Pancreas (tissue), 10 donors: ENCODE data around the gene CKAP2L. TPM values are rescaled to one million over a fixed set of nuclear protein-coding genes. Genes with fewer than 3 reads are reported as not detected.

Experiments used
- ATAC-seq, 4 donors: fragments of 200-7000 bp; cut with Tn5 transposase; one replicate each; pipeline versions ENCODE4 v1.8.0 to v1.9.1; 2020; ENCODE audit warnings: mild to moderate bottlenecking in 4 of 4, moderate library complexity in 4 of 4
- DNase-seq, 6 donors: peaks; one replicate each; pipeline ENCODE4 v3.0.0-alpha.2; 2020
- FAIRE-seq: peaks from 2 replicates; lab custom pipeline; 2012; peaks lifted over from hg19 to GRCh38; lab: Jason Lieb, UNC
- H3K27ac ChIP-seq, 4 donors: fragments of 200-600 bp; sonication (generic); 1 replicate in 3 of 4; 2 replicates in 1 of 4; pipeline versions ENCODE4 v1.5.0 to v1.8.0; 2020
- H3K27me3 ChIP-seq, 4 donors: fragments of 200-600 bp; one replicate each; pipeline ENCODE4 v1.8.0; 2021
- H3K36me3 ChIP-seq, 3 donors: fragments of 200-600 bp; sonication (generic) in 1 of 3; one replicate each; pipeline versions ENCODE4 v1.5.0 to v1.8.0; 2020 to 2021
- H3K4me1 ChIP-seq, 3 donors: fragments of 200-600 bp; one replicate each; pipeline ENCODE4 v1.8.0; 2021
- H3K4me3 ChIP-seq, 4 donors: fragments of 200-600 bp; sonication (generic) in 2 of 4; one replicate each; pipeline versions ENCODE4 v1.5.0 to v1.8.0; 2020 to 2021
- H3K9me3 ChIP-seq, 4 donors: fragments of 200-600 bp; one replicate each; pipeline ENCODE4 v1.8.0; 2021
- CTCF ChIP-seq, 4 donors: fragments of 200-600 bp; sonication (generic) in 3 of 4; IDR thresholded peaks; one replicate each; pipeline versions ENCODE4 v1.5.0 to v1.8.0; 2021; ENCODE audit warnings: antibody characterized with exemption in 4 of 4
- WGBS, 2 donors: extraction: QIAGEN DNeasy Blood & Tissue Kit; methylation state at CpG; one replicate each; pipeline ENCODE4 v1.1.7; 2013; 5-methylcytosine and 5-hydroxymethylcytosine counted together
- intact Hi-C, 3 donors: fragments of 100-400 bp; cut with DNase I; formaldehyde crosslinking; loops; one replicate each; pipeline versions ENCODE4 v1.11.1 to v1.14.2; 2022
- polyA plus RNA-seq, 2 donors: library from polyadenylated mRNA; stranded (reverse); fragments of 200-250 nt; gene quantifications; one replicate each; pipeline ENCODE4 v1.2.3, GENCODE V29; 2013
- total RNA-seq, 6 donors: library from RNA; stranded (reverse); fragmentation: NEBNext Ultra II Directional in 4 of 6; extraction: Animal tissue kit (Norgen Biotek cat#: 25700) in 4 of 6; gene quantifications; one replicate each; pipeline versions ENCODE4 v1.2.1 to v1.2.4, GENCODE V29; 2021 to 2023
- donor health status: healthy with polysubstance abuse.
- donor health status: DM: no; HTN: no; CAD: no; lungs with moderate emphysema.
- donor health status: DM: no; HTN: no; CAD: no.
- donor health status: control.
- donor health status: control.
- donor health status: Bipolar disorder and iron deficiency.
- donor health status: DM: yes; HTN: yes; CAD: no.
- donor health status: DM: no; HTN: no; CAD: no.
- donor health status: DM: no; HTN: no; CAD: no.
- donor health status: DM: yes; HTN: yes; CAD: no.

CKAP2L gene
- total and polyA plus RNA-seq, 8 donors, result 0.04 to 0.64 (median 0.12) TPM; not detected in 2

DNA sequence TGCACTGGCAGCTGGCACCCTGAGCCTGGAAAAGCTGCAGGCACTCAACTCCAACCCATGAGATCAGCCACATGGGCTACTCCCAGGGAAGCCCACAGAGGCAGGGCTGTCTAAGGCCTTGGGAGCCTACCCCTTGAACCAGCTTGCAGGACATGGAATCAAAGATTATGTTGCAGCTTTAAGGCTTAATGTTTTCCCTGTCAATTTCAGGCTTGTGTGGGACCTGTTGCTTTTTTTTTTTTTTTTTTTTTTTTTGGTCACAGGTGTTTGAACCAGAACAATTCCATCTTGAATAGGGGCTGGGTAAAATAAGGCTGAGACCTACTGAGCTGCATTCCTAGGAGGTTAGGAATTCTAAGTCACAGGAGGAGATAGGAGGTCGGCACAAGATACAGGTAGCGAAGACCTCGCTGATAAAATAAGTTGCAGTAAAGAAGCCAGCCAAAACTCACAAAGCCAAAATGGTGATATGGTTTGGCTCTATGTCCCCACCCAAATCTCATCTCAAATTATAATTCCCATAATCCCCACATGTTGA lies 27.4 kb upstream of the CKAP2L start:
- no peak overlapping the region for H3K4me3 ChIP-seq
- no peak for ATAC-seq
- FAIRE-seq, result no peak
- no peak overlapping the region for H3K27ac ChIP-seq
- no peak for TF ChIP-seq CTCF (IDR thresholded peaks at IDR 0.05)
- WGBS, 2 donors, result 91 to 95% methylated on average over 3 of the region's 3 CpGs
- H3K9me3 ChIP-seq, result no peaks in the 10 kb centered on the region
- H3K36me3 ChIP-seq, result no peaks in the 10 kb centered on the region
- peaks cover 0 to 12% (median 5%) of the 10 kb centered on the region in 3 donors for H3K4me1 ChIP-seq
- H3K27me3 ChIP-seq, result no peaks in the 10 kb centered on the region
- intact Hi-C loops, result no loop called here
- no peak for DNase-seq

DNA sequence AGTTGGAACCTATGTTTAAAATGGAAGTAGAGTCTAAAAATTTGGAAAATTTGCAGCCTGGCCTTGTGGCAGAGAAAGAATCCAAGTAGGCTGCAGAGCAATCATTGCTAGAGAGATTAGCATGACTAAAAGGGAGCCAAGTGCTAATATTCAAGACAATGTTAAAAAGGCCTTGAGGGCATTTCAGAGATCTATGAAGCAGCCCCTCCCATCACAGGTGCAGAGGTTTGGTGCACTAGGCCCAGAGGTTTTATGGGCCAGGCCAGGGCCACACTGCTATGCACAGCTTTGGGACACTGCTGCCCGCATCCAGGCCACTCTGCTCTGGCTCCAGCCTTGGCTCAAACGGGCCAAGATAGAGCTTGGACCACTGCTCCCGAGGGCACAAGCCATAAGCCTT lies 26.6 kb upstream of the CKAP2L start:
- Histone ChIP-seq H3K27me3 (no peaks in the 10 kb centered on the region), H3K36me3 (no peaks in the 10 kb centered on the region), H3K9me3 (no peaks in the 10 kb centered on the region), H3K27ac (no peak overlapping the region), H3K4me3 (no peak overlapping the region), H3K4me1 (peaks cover 0 to 12% (median 5%) of the 10 kb centered on the region in 3 donors)
- DNase-seq, result no peak
- no peak for FAIRE-seq
- 93% methylated on average over 3 of the region's 3 CpGs for WGBS, 2 donors
- TF ChIP-seq CTCF (IDR thresholded peaks at IDR 0.05), result no peak
- intact Hi-C loops, result no loop called here
- no peak for ATAC-seq

DNA sequence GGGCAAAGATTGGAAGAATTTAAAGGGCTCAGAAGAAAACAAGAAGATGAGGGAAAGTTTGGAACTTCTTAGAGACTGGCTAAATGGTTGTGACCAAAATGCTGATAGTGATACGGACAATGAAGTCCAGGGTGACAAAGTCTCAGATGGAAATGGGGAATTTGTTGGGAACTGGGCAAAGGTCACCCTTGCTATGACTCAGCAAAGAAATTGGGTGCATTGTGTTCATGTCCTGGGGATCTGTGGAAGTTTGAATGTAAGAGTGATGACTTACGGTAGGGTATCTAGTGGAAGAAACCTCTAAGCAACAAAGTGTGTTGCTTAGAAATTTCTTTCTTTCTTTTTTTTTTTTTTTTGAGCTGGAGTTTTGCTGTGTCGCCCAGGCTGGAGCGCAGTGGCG lies 25.9 kb upstream of the CKAP2L start:
- intact Hi-C loops, result no loop called here
- TF ChIP-seq CTCF (IDR thresholded peaks at IDR 0.05), result no peak
- no peak overlapping the region for H3K4me3 ChIP-seq
- 93 to 94% methylated on average over 5 of the region's 5 CpGs for WGBS, 2 donors
- H3K27me3 ChIP-seq, result no peaks in the 10 kb centered on the region
- H3K36me3 ChIP-seq, result no peaks in the 10 kb centered on the region
- DNase-seq, result no peak
- H3K27ac ChIP-seq, result no peak overlapping the region
- H3K9me3 ChIP-seq, result no peaks in the 10 kb centered on the region
- peaks cover 0 to 12% (median 5%) of the 10 kb centered on the region in 3 donors for H3K4me1 ChIP-seq
- no peak for ATAC-seq
- FAIRE-seq, result no peak

GRCh38 chr2:112789186-112789585 lies 24.8 kb upstream of the CKAP2L start:
- FAIRE-seq, result no peak
- WGBS, 2 donors, result 84 to 85% methylated on average over 1 of the region's 1 CpG
- intact Hi-C loops, result no loop called here
- Histone ChIP-seq H3K9me3 (no peaks in the 10 kb centered on the region), H3K27me3 (no peaks in the 10 kb centered on the region), H3K4me1 (peaks cover 0 to 6% (median 5%) of the 10 kb centered on the region in 3 donors), H3K36me3 (no peaks in the 10 kb centered on the region), H3K27ac (no peak overlapping the region), H3K4me3 (no peak overlapping the region)
- DNase-seq, result no peak
- ATAC-seq, result no peak
- no peak for TF ChIP-seq CTCF (IDR thresholded peaks at IDR 0.05)

DNA sequence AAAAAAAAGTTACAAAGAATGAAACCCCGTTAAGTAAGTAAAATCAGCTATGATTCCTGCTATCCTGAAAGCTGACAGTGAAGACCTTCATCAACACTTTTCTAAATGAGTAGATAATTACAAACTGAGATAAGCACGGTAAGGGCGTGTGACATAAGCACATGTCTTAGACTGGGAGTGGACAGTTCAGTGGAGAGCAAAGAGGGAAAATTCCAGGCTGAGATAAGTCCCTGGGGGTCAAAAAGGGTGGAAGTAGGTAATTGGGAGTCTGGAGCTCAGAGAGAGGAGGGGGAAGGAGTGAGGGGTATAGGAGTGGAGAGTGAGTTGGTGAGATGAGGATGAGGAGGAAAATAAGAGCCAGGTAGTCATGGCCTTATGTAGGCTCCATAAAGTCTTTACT lies 24.2 kb upstream of the CKAP2L start:
- no peak for DNase-seq
- TF ChIP-seq CTCF (IDR thresholded peaks at IDR 0.05), result no peak
- no peaks in the 10 kb centered on the region for H3K27me3 ChIP-seq
- no peaks in the 10 kb centered on the region for H3K9me3 ChIP-seq
- no peaks in the 10 kb centered on the region for H3K36me3 ChIP-seq
- WGBS, 2 donors, result 64 to 69% methylated on average over 3 of the region's 3 CpGs
- no peak for ATAC-seq
- H3K4me1 ChIP-seq, result peaks cover 0 to 5% (median 1%) of the 10 kb centered on the region in 3 donors
- FAIRE-seq, result no peak
- intact Hi-C loops, result no loop called here
- no peak overlapping the region for H3K27ac ChIP-seq
- no peak overlapping the region for H3K4me3 ChIP-seq
